Measurements from ENCODE around the gene EMP2. TPM values are rescaled to one million over a fixed set of nuclear protein-coding genes. Genes with fewer than 3 reads are reported as not detected.

Gene EMP2
- total and polyA plus RNA-seq, 2 donors, result 4.8 to 11.7 TPM

GRCh38 chr16:10601444-10602408, 21.3 kb upstream of the EMP2 start:
- Histone ChIP-seq H3K27me3 (ENCODE audit: control insufficient read depth in 2 of 2, insufficient read depth in 1 of 2, low read length in 1 of 2) (peaks cover 0 to 3% of the 10 kb centered on the region in 2 donors), H3K36me3 (ENCODE audit: control insufficient read depth in 2 of 2, insufficient read depth in 2 of 2, low read length in 1 of 2) (no peaks in the 10 kb centered on the region), H3K4me3 (ENCODE audit: low read length in 2 of 2) (no peak overlapping the region), H3K27ac (ENCODE audit: low read depth in 1 of 2, low read length in 1 of 2) (no peak overlapping the region), H3K4me1 (ENCODE audit: control insufficient read depth in 2 of 2, insufficient read depth in 2 of 2, low read length in 2 of 2) (no peaks in the 10 kb centered on the region), H3K9me3 (ENCODE audit: control insufficient read depth in 2 of 2, insufficient read depth in 1 of 2, low read length in 1 of 2) (no peaks in the 10 kb centered on the region)
- WGBS, result 83% methylated on average over 13 of the region's 13 CpGs
- no peak for DNase-seq (ENCODE audit: low read depth in 6 of 9, low spot score in 9 of 9)

GRCh38 chr16:10600782-10601443, 20.5 kb upstream of the EMP2 start:
- Histone ChIP-seq H3K9me3 (ENCODE audit: control insufficient read depth in 2 of 2, insufficient read depth in 1 of 2, low read length in 1 of 2) (no peaks in the 10 kb centered on the region), H3K4me3 (ENCODE audit: low read length in 2 of 2) (no peak overlapping the region), H3K36me3 (ENCODE audit: control insufficient read depth in 2 of 2, insufficient read depth in 2 of 2, low read length in 1 of 2) (no peaks in the 10 kb centered on the region), H3K27ac (ENCODE audit: low read depth in 1 of 2, low read length in 1 of 2) (peak overlapping the region in 1 of 2 donors; percentile 3), H3K27me3 (ENCODE audit: control insufficient read depth in 2 of 2, insufficient read depth in 1 of 2, low read length in 1 of 2) (peaks cover 0 to 3% of the 10 kb centered on the region in 2 donors), H3K4me1 (ENCODE audit: control insufficient read depth in 2 of 2, insufficient read depth in 2 of 2, low read length in 2 of 2) (no peaks in the 10 kb centered on the region)
- DNase-seq (ENCODE audit: low read depth in 6 of 9, low spot score in 9 of 9), result no peak
- WGBS, result 86% methylated on average over 12 of the region's 12 CpGs

GRCh38 chr16:10599626-10600025, 19.2 kb upstream of the EMP2 start:
- no peak overlapping the region for H3K27ac ChIP-seq (ENCODE audit: low read depth in 1 of 2, low read length in 1 of 2)
- H3K27me3 ChIP-seq (ENCODE audit: control insufficient read depth in 2 of 2, insufficient read depth in 1 of 2, low read length in 1 of 2), result peaks cover 0 to 3% of the 10 kb centered on the region in 2 donors
- H3K4me3 ChIP-seq (ENCODE audit: low read length in 2 of 2), result no peak overlapping the region
- 94% methylated on average over 7 of the region's 7 CpGs for WGBS
- no peaks in the 10 kb centered on the region for H3K36me3 ChIP-seq (ENCODE audit: control insufficient read depth in 2 of 2, insufficient read depth in 2 of 2, low read length in 1 of 2)
- DNase-seq (ENCODE audit: low read depth in 6 of 9, low spot score in 9 of 9), result no peak
- no peaks in the 10 kb centered on the region for H3K4me1 ChIP-seq (ENCODE audit: control insufficient read depth in 2 of 2, insufficient read depth in 2 of 2, low read length in 2 of 2)
- H3K9me3 ChIP-seq (ENCODE audit: control insufficient read depth in 2 of 2, insufficient read depth in 1 of 2, low read length in 1 of 2), result no peaks in the 10 kb centered on the region

- no peak for DNase-seq (ENCODE audit: low read depth in 6 of 9, low spot score in 9 of 9)
- Histone ChIP-seq H3K4me3 (ENCODE audit: low read length in 2 of 2) (no peak overlapping the region), H3K27me3 (ENCODE audit: control insufficient read depth in 2 of 2, insufficient read depth in 1 of 2, low read length in 1 of 2) (peaks cover 0 to 3% of the 10 kb centered on the region in 2 donors), H3K36me3 (ENCODE audit: control insufficient read depth in 2 of 2, insufficient read depth in 2 of 2, low read length in 1 of 2) (no peaks in the 10 kb centered on the region), H3K9me3 (ENCODE audit: control insufficient read depth in 2 of 2, insufficient read depth in 1 of 2, low read length in 1 of 2) (no peaks in the 10 kb centered on the region), H3K4me1 (ENCODE audit: control insufficient read depth in 2 of 2, insufficient read depth in 2 of 2, low read length in 2 of 2) (no peaks in the 10 kb centered on the region), H3K27ac (ENCODE audit: low read depth in 1 of 2, low read length in 1 of 2) (no peak overlapping the region)
- WGBS, result 19% methylated on average over 11 of the region's 11 CpGs
Observed at GRCh38 chr16:10598157-10598556, 17.8 kb upstream of the EMP2 start.

GRCh38 chr16:10597187-10597601, 16.8 kb upstream of the EMP2 start:
- no peaks in the 10 kb centered on the region for H3K4me1 ChIP-seq (ENCODE audit: control insufficient read depth in 2 of 2, insufficient read depth in 2 of 2, low read length in 2 of 2)
- no peak overlapping the region for H3K27ac ChIP-seq (ENCODE audit: low read depth in 1 of 2, low read length in 1 of 2)
- H3K36me3 ChIP-seq (ENCODE audit: control insufficient read depth in 2 of 2, insufficient read depth in 2 of 2, low read length in 1 of 2), result no peaks in the 10 kb centered on the region
- peaks cover 0 to 3% of the 10 kb centered on the region in 2 donors for H3K27me3 ChIP-seq (ENCODE audit: control insufficient read depth in 2 of 2, insufficient read depth in 1 of 2, low read length in 1 of 2)
- H3K9me3 ChIP-seq (ENCODE audit: control insufficient read depth in 2 of 2, insufficient read depth in 1 of 2, low read length in 1 of 2), result no peaks in the 10 kb centered on the region
- H3K4me3 ChIP-seq (ENCODE audit: low read length in 2 of 2), result no peak overlapping the region
- DNase-seq (ENCODE audit: low read depth in 6 of 9, low spot score in 9 of 9), result no peak
- 60% methylated on average over 3 of the region's 3 CpGs for WGBS

- WGBS, result 85% methylated on average over 9 of the region's 9 CpGs
- H3K27me3 ChIP-seq (ENCODE audit: control insufficient read depth in 2 of 2, insufficient read depth in 1 of 2, low read length in 1 of 2), result peaks cover 0 to 3% of the 10 kb centered on the region in 2 donors
Observed at GRCh38 chr16:10594312-10594950, 14.0 kb upstream of the EMP2 start.

GRCh38 chr16:10592611-10593010, 12.2 kb upstream of the EMP2 start:
- H3K27ac ChIP-seq (ENCODE audit: low read depth in 1 of 2, low read length in 1 of 2), result no peak overlapping the region
- no peak overlapping the region for H3K4me3 ChIP-seq (ENCODE audit: low read length in 2 of 2)

More at GRCh38 chr16:10594312-10594950, 14.0 kb upstream of the EMP2 start:
- no peak for DNase-seq (ENCODE audit: low read depth in 6 of 9, low spot score in 9 of 9)
- H3K4me3 ChIP-seq (ENCODE audit: low read length in 2 of 2), result no peak overlapping the region
- H3K4me1 ChIP-seq (ENCODE audit: control insufficient read depth in 2 of 2, insufficient read depth in 2 of 2, low read length in 2 of 2), result no peaks in the 10 kb centered on the region
- H3K36me3 ChIP-seq (ENCODE audit: control insufficient read depth in 2 of 2, insufficient read depth in 2 of 2, low read length in 1 of 2), result no peaks in the 10 kb centered on the region
- no peak overlapping the region for H3K27ac ChIP-seq (ENCODE audit: low read depth in 1 of 2, low read length in 1 of 2)
- no peaks in the 10 kb centered on the region for H3K9me3 ChIP-seq (ENCODE audit: control insufficient read depth in 2 of 2, insufficient read depth in 1 of 2, low read length in 1 of 2)

GRCh38 chr16:10590342-10590741, 9.9 kb upstream of the EMP2 start:
- DNase-seq (ENCODE audit: low read depth in 6 of 9, low spot score in 9 of 9), result no peak
- Histone ChIP-seq H3K36me3 (ENCODE audit: control insufficient read depth in 2 of 2, insufficient read depth in 2 of 2, low read length in 1 of 2) (no peaks in the 10 kb centered on the region), H3K27ac (ENCODE audit: low read depth in 1 of 2, low read length in 1 of 2) (no peak overlapping the region), H3K9me3 (ENCODE audit: control insufficient read depth in 2 of 2, insufficient read depth in 1 of 2, low read length in 1 of 2) (no peaks in the 10 kb centered on the region), H3K4me3 (ENCODE audit: low read length in 2 of 2) (no peak overlapping the region), H3K4me1 (ENCODE audit: control insufficient read depth in 2 of 2, insufficient read depth in 2 of 2, low read length in 2 of 2) (no peaks in the 10 kb centered on the region), H3K27me3 (ENCODE audit: control insufficient read depth in 2 of 2, insufficient read depth in 1 of 2, low read length in 1 of 2) (no peaks in the 10 kb centered on the region)
- WGBS, result 91% methylated on average over 4 of the region's 4 CpGs

More at GRCh38 chr16:10592611-10593010, 12.2 kb upstream of the EMP2 start:
- Histone ChIP-seq H3K27me3 (ENCODE audit: control insufficient read depth in 2 of 2, insufficient read depth in 1 of 2, low read length in 1 of 2) (no peaks in the 10 kb centered on the region), H3K36me3 (ENCODE audit: control insufficient read depth in 2 of 2, insufficient read depth in 2 of 2, low read length in 1 of 2) (no peaks in the 10 kb centered on the region), H3K9me3 (ENCODE audit: control insufficient read depth in 2 of 2, insufficient read depth in 1 of 2, low read length in 1 of 2) (no peaks in the 10 kb centered on the region), H3K4me1 (ENCODE audit: control insufficient read depth in 2 of 2, insufficient read depth in 2 of 2, low read length in 2 of 2) (no peaks in the 10 kb centered on the region)
- no peak for DNase-seq (ENCODE audit: low read depth in 6 of 9, low spot score in 9 of 9)
- 94% methylated on average over 1 of the region's 1 CpG for WGBS

- no peaks in the 10 kb centered on the region for H3K36me3 ChIP-seq (ENCODE audit: control insufficient read depth in 2 of 2, insufficient read depth in 2 of 2, low read length in 1 of 2)
- no peak for DNase-seq (ENCODE audit: low read depth in 6 of 9, low spot score in 9 of 9)
- no peak overlapping the region for H3K4me3 ChIP-seq (ENCODE audit: low read length in 2 of 2)
- no peaks in the 10 kb centered on the region for H3K27me3 ChIP-seq (ENCODE audit: control insufficient read depth in 2 of 2, insufficient read depth in 1 of 2, low read length in 1 of 2)
- no peaks in the 10 kb centered on the region for H3K4me1 ChIP-seq (ENCODE audit: control insufficient read depth in 2 of 2, insufficient read depth in 2 of 2, low read length in 2 of 2)
- H3K27ac ChIP-seq (ENCODE audit: low read depth in 1 of 2, low read length in 1 of 2), result no peak overlapping the region
- H3K9me3 ChIP-seq (ENCODE audit: control insufficient read depth in 2 of 2, insufficient read depth in 1 of 2, low read length in 1 of 2), result no peaks in the 10 kb centered on the region
- 94% methylated on average over 5 of the region's 5 CpGs for WGBS
Observed at GRCh38 chr16:10589109-10589508, 8.7 kb upstream of the EMP2 start.

All from thymus (tissue), 11 donors.